Esophagus squamous epithelium (tissue), 4 donors: ENCODE data around the gene MGAT4C.

Source experiments
- POLR2A ChIP-seq, 4 donors: fragments of 450-650 bp; IDR thresholded peaks; one replicate each; pipeline ENCODE4 v1.6.1; 2017; ENCODE audit warnings: antibody characterized with exemption in 4 of 4, mild to moderate bottlenecking in 4 of 4, moderate library complexity in 3 of 4
- TF ChIP-seq, protein P1 (sequence below), 6 experiments: fragments of 450-650 bp in 4 of 6; fragments of 200-600 bp in 2 of 6; sonication (generic) in 2 of 6; IDR thresholded peaks; one replicate each; pipeline ENCODE4 v1.5.1; 2016 to 2019; ENCODE audit warnings: antibody characterized with exemption in 6 of 6, mild to moderate bottlenecking in 4 of 6, moderate library complexity in 4 of 6

DNA sequence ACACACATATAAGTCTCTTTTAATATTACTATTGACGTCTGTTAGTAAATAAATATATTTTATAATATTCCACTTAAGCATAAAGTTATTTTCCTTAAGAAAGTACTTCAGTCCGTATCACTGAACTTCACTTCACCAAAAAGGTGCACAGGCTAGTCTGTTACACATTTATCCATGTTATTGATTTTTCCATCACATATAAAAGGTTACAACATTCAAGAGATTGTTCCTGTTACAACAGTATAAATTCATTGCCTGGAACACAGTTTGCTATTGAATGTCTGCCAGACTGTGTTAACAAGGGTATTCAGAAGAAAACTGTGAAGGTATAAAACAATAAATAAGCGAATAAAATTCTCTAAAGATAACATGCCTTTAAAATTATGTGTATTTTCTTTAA lies 206.2 kb downstream of the MGAT4C start:
- TF ChIP-seq, protein P1, sequence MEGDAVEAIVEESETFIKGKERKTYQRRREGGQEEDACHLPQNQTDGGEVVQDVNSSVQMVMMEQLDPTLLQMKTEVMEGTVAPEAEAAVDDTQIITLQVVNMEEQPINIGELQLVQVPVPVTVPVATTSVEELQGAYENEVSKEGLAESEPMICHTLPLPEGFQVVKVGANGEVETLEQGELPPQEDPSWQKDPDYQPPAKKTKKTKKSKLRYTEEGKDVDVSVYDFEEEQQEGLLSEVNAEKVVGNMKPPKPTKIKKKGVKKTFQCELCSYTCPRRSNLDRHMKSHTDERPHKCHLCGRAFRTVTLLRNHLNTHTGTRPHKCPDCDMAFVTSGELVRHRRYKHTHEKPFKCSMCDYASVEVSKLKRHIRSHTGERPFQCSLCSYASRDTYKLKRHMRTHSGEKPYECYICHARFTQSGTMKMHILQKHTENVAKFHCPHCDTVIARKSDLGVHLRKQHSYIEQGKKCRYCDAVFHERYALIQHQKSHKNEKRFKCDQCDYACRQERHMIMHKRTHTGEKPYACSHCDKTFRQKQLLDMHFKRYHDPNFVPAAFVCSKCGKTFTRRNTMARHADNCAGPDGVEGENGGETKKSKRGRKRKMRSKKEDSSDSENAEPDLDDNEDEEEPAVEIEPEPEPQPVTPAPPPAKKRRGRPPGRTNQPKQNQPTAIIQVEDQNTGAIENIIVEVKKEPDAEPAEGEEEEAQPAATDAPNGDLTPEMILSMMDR (IDR thresholded peaks at IDR 0.05), result no peak
- no peak for TF ChIP-seq POLR2A (IDR thresholded peaks at IDR 0.05)
